Tibial nerve (tissue), 3 donors: ENCODE results near the gene SCAF1.

Experiments used
- POLR2A ChIP-seq, 2 donors: fragments of 450-650 bp; IDR thresholded peaks; one replicate each; pipeline ENCODE4 v1.6.1; 2017; ENCODE audit warnings: antibody characterized with exemption in 2 of 2, mild to moderate bottlenecking in 2 of 2, moderate library complexity in 2 of 2
- TF ChIP-seq, protein P1 (sequence below), 5 experiments: fragments of 200-600 bp in 3 of 5; fragments of 450-650 bp in 2 of 5; sonication (generic) in 3 of 5; IDR thresholded peaks; one replicate each; pipeline ENCODE4 v1.5.1; 2016 to 2019; ENCODE audit warnings: antibody characterized with exemption in 5 of 5, mild to moderate bottlenecking in 3 of 5, moderate library complexity in 2 of 5

DNA sequence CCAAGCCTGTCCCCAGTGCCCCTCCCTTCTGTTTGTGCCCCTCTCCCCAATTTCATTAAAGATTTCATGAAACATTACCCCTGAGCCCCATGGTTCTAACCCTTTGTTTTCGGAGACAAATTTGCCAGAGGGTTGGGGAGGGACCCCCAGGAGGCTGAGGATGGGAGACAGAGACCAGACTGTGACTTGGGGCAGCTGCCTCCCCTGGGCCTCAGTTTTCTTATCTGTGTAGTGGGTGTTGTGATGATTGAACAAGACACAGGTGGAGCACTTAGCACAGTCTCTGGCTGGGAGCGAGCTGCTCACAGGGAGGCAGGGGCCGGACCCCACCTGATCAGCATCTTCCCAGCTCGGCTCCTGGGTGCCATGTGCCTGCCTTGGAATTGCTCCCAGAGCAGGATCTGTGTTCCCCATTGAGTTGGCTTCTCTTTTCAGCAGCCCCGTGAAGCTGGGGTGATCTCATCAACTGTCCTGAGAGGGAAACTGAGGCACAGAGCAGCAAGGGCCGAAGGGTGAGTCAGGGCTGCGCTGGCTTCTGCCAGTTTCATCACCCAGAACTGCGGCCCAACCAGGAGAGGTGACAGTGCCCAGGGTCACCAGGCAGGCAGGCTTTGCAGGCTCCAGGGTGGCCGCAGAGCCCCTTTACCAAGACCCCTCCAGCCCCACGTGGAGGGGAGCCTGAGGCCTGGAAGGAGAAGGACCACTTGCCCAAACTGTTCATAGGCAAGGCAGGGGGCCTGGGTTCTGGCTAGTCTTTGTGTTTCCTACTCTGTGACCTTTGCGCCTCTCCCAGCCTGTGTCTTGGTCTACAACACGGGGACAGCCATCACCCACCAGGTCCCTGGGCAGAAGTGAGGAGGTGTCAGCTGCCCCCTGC lies 16.8 kb downstream of the SCAF1 start:
- TF ChIP-seq, protein P1, sequence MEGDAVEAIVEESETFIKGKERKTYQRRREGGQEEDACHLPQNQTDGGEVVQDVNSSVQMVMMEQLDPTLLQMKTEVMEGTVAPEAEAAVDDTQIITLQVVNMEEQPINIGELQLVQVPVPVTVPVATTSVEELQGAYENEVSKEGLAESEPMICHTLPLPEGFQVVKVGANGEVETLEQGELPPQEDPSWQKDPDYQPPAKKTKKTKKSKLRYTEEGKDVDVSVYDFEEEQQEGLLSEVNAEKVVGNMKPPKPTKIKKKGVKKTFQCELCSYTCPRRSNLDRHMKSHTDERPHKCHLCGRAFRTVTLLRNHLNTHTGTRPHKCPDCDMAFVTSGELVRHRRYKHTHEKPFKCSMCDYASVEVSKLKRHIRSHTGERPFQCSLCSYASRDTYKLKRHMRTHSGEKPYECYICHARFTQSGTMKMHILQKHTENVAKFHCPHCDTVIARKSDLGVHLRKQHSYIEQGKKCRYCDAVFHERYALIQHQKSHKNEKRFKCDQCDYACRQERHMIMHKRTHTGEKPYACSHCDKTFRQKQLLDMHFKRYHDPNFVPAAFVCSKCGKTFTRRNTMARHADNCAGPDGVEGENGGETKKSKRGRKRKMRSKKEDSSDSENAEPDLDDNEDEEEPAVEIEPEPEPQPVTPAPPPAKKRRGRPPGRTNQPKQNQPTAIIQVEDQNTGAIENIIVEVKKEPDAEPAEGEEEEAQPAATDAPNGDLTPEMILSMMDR (IDR thresholded peaks at IDR 0.05) = no peak
- TF ChIP-seq POLR2A (IDR thresholded peaks at IDR 0.05) = no peak
